GM21786 (cell line): ENCODE data around the gene MAB21L3.

Experiments used
- ATAC-seq: cut with Tn5 transposase; IDR thresholded peaks from one replicate; pipeline ENCODE4 v1.9.1; 2021; ENCODE audit not compliant: unreplicated experiment

Gene MAB21L3

DNA sequence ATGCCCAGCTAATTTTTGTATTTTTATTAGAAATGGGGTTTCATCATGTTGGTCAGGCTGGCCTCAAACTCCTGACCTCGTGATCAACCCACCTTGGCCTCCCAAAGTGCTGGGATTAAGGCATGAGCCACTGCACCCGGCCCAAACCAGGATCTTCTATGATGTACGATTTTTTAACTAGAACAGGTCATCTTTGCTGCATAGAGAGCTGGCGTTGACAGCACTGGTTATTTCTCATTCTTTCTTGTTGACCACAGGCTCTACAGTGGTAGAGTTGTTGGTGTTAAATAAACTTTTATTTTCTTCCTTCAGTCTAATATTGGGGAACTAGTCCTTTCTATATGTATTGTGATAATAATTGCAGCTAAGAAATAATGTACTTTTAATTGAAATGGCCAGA lies 3.8 kb upstream of the MAB21L3 start:
- no peak for ATAC-seq

DNA sequence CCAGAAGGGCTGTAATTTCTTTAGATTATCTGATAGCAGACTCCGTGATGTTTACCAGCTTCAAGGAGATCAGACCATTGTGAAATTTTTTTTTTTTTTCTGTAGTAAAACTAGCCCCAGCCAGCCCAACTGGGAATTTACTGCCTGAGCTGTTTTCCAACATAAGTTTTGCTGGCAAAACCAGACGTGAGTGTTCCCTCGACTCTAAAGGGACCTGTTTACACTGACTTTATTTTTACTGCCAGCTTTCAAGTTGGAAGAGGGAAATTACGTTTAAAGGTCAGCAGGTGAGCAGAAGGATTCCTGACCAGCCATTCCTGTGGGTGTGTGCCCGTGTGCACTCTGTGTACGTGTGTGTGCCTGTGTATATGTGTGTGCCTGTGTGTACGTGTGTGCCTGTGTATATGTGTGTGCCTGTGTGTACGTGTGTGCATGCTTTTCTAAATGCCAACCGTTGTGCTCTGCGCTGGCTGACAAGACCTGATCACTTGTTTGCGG lies 374 bp downstream of the MAB21L3 start:
- no peak for ATAC-seq

DNA sequence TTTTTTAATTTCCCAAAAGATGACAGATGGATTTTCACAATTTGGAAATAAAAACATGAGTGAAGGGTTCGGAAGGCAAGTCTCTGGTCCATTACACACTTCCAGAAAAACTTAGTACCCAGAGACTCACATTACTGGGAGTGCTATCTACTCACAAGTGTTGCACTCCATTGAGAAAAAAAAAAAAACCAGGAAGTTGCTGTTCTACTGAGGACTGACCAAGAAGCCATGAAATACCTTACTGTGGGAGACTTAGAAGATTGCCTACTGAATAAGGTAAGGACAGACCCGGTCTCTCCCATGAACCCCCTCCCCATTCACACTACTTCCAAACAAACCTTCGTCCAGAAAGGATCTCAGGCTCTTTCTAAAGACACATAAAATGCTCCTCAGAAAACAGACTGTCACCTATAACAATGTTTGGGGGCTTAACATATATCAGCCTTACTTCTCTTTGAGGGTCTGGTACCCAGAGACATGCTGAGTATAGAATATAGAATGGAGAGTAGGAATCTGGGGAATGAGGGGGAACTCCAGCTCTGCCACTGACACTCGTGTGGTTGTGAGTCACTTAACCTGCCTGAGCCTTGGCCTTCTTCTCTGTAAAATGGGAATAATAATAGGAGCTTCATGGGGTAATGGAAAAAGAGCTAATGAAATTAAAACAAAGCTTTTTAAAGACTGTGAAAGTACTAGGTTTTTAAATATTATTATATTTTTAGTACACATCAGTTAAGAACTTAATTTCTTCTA lies 1.4 kb downstream of the MAB21L3 start:
- ATAC-seq, result no peak

DNA sequence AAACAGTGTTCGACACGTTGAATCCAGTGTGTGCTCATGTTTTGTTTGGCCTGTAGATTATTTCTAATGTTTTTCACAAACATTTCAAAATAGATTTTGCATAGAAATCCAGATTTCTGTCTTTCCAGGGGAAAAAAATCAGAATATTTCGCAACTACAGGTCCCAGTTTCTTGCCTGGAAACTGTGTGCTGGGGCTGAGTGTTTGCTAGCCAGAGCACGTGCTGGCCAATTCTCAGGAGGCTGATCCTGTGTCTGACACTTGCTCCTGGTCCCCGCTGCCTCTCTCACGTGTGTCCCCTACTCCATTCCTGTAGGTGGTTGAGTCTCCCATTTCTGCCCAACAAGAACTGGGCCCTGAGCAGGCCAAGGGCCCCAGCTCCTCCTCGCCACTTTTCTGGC lies 2.4 kb downstream of the MAB21L3 start:
- ATAC-seq, result no peak

DNA sequence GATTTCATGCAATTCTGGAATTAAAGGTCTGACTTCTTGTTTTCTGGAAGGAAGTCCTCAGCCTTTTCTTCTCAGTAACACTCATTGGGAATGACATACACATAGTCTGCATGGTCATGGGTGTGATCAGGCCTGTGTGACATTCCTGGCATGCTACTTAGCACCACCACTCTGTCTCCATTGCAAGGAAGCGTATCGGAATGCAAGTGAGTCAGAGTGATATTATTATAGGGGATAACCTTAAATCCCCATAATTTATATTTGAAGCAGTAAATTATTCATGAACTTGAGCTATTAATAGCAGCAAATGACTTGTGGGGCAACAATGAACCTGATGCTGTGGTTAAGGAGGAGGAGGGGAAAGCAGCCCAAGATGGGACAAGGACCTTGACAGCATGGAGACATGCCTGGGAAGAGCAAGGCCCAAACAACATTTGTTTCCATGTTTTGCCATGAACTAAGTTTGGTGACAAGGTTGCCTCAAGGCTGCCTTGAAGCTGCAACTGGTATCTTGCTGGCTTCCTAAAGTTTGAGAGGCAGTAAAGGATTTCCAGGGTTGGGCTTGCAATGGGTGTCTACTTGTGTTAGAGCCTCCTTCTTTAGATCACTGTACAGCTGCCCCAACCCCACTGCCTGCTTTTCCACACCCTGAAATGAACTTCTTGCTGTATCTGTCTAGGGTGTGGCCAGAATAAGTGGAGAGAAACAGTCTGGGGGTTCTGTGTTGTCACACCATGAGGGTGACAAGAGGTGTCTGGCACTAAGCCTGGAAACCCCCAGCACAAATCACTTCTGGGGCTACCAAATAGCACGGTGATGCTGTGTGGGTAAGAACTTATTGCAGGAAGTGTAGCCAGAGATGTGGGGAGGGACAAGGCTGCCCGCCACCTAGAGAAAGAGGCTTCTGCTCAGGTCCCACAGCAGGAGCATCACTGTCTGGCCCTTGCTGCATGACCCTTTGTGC lies 4.6 kb downstream of the MAB21L3 start:
- ATAC-seq, result no peak

DNA sequence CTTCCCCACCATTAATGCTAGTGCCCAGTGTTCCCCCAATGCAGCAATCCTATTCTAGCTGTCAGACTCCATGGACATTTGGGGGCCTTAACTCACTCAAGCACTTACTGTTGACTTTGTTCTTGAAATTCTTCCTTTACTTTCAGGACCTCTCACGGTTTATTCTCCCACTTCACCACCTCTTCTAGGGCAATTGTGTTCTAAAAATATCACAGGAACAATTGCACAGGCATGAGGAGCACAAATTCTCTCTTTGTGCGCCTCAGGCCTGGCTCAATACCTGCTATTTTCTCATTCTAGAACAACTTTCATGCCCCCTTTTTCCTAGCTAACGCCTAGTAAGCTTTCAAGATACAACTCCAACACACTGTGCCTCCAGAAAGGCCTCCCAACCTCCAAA lies 7.3 kb downstream of the MAB21L3 start:
- ATAC-seq, result no peak

DNA sequence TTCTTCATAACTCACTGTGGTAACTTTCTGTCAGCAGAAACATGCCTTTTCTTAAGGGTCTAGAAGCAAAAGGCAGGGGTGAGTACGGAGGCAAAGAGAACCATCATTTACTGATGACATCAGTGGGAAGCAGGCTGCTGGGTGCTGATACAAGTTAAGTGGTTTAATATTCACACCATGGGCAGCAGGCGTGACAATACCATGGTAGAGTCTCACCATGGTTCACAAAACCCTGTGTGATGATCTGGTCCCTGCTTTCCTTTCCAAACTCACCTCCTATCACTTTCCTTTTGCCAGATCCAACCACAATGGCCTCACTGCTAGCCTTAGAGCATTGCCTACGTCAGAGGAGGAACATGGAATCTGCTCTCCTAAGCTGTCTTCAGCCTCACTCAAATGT lies 8.7 kb downstream of the MAB21L3 start:
- ATAC-seq, result no peak

DNA sequence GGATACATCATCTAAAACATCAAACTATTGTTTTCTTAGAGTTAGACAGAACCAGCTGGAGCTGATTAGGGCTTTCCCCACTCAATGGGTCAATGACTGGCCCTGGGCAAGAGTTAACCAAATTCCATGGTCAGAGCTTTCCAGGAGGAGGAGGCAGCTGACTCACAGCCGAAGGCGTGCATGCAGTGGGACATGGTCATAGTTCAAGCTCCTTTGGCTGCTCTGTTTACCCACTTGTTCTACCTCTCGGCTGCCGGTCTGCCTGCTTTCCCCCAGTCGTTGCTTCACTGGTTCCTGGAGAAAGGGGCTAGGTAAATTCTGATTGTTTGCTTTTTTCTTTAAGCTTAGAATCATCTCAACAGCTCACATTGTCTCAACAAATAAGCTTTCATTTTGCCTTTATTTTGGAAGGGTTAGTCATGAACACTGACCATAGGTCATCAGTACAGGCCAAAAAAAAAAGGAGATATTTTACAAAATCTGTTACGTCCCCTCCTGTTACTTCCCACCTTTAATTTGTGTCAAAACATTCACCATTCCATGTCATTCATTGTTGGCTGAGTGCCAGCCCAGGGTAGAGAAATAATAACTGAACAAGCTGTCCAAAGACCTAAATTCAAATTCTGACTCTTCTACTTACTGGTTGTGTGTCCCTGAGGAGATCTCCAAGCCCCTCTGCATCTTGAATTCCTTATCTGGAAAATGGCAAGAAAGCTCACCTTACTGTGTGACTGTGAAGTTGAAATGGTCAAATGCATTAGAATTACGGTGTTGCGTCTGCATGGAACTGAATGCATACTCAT lies 12.0 kb downstream of the MAB21L3 start:
- no peak for ATAC-seq

DNA sequence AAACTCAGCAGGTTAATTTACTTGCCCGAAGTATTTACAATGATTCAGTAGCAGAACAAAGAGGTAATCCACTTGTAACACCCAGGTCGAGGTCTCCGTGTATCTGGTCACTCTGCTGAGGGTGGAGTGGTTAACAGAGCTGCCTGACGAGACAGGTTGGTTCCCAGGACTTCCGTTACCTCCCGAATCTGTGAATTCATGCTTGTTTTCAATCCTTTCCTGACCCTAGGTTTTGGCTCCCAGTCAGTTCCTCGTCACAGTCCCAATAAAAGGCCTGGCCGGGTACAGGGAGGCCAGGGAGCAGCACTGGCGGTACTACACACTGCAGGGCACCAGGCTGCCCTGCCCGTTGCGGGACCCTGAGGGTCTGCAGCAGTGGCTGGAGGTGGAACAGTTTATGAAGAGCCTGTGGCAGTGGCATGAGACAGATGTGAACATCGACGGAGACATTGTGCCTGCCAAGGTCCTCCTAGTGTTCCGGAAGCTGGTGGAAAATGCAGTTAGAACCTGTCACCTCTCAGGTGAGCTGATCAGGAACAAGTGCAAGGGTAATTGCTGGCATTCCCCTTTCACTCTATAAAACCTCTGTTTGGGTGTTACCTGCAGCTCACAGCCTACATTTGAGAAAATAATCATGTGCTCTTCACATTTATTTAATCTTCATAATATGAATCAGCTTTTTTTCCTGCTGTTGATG lies 12.8 kb downstream of the MAB21L3 start:
- no peak for ATAC-seq

DNA sequence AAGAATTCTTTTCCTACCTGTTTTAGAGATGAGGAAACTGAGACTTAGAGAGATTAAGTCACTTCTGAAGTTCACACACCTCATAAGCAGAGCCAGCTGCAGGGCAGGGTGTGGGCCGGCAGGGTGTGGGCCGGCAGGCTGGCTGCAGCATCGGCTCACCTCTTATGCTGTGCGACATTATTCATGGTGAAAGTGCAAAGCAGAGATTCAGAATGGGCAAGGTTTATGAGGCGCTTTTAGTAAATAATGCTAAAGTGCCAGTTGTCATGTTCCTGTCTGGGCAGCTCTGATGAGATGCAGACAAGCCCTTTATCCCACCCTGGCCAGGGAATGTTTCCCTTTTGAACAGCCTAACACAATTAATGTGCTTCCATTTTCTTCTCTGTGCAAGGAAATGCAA lies 14.6 kb downstream of the MAB21L3 start:
- ATAC-seq, result no peak

DNA sequence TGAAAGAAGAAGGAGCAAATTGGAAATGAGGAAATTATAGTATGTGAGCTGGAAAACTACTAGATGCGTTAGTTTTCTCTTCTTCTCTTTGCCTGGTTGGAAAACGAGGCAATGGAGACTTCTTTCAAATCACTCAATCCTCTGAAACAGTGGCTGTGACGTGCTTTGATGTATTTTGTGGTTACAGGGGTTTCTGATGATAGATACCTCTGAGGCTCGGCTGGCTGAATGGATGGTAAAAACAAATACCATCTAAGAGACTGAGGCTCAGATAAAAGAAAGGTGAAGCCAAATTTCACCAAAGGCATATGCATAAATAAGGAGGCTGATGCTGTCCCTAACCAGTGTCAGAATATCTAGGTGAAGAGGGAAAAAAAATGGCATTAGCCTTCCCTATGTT lies 15.1 kb downstream of the MAB21L3 start:
- no peak for ATAC-seq

DNA sequence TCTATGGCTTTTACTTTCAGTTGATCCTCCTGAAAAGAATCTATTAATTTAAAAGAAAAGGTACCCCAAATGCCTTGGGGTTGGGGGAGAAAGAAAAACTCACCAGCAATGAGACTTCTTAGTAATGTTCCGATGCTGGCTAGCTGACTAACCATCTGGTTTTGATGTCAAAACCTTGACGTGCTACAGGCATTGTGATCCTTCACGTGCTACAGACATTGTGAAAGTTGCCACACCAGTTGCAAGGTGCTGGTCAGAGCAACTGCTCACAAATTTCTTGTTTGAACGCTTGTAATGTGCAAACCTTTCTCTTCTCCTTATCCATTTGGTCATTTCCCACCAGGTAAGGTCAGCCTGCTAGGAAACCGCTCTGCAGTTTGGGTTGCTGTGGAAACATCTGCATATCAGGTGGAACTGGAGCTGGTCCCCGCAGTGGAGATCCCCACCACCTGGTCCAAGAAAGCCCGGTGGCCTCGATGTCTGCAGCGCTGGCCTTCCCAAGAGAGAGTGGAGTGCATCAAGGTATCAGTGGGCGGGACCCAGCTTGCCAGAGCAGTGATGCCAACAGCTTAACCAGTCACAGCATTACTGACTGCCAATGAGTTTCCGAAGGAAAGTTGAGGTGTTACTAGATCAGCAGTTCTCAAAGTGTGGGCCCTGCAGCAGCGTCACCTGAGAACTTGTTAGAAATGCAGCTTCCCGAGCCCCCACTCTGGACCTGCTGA lies 16.1 kb downstream of the MAB21L3 start:
- no peak for ATAC-seq

DNA sequence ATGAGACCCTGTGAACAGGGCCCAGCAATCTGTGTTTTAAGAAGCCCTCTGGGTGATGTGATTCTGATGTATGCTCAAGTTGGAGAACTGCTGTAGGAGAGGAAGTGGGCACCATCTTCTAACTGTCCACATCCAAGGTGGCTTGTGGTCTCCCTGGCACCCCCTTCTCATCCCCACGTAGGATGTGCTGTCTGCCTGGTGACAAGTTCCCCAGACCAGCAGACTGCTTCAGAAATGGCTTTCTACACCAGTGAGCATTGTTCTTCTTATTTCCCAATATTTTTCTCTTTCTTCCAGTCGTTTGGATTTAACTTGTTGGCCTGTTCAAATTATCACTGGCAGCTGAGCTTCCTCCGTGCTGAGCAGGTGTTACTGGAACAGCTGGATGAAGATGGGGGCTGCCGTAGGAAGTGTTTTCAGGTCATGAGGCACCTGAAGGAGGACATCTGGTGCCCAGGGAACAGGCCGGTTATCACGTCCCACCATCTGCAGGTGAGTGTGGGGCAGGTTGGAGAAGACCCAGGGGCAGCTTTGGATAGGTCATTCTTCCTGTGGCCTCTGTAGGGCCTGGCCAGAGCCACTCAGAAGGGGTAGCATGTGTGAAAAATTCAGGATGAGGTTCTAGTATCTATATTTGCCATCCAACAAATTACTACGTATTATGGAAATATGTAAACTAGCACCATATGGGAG lies 16.8 kb downstream of the MAB21L3 start:
- ATAC-seq, result no peak

DNA sequence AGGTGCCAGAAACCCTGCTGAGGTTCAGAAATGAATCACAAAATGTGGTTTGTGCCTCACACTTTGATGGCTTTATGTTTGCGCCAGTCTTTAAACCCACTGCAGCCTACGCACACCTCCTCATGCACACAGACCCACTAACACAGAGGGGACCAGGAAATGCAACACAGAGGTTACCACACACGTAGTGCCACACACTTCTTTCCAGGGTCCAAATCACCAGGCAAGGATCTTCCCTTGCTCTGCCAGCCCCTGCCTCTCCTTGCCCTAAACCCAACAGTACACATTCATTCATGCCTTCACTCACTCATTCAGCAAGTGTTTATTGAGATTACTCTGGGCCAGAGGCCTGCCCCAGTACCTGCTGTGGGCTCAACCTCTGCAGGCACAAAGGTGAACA lies 17.5 kb downstream of the MAB21L3 start:
- ATAC-seq, result no peak

DNA sequence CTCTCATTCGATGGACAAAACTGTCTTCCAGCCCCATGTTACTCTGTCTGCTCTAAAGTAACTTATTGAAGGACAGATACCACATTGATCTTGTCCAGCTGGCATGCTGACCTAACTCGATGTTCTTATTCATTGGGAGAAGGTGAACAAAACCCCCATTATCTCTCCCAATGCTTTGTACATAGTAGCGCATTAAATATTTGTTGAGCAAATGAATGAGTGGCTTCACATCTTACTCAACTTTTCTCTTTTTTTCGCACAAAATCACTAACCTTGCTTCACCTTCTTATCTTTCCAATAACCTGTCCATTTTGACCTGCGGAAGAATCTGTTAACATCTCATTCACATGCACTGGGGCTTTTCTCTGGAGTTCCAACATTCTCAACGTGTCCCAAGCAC lies 18.3 kb downstream of the MAB21L3 start:
- no peak for ATAC-seq

DNA sequence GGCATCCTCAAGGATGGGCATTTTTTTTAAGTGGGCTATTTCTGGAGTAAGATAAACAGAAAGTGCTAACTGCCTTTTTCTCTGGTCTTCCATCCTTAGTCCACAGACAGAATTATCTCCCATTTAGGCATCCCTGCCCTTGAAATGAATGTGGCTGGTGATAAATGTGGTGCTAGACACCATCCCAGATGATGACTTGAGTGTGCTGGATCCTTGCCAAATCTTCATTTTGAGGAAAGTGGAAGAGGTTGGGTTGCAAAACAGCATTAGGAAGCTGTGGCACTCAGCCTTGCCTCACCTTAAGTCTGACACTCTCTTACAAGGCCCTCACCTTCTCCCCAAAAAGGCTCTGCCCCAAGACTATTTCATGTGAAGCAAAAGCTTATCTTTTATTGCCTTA lies 19.2 kb downstream of the MAB21L3 start:
- no peak for ATAC-seq

DNA sequence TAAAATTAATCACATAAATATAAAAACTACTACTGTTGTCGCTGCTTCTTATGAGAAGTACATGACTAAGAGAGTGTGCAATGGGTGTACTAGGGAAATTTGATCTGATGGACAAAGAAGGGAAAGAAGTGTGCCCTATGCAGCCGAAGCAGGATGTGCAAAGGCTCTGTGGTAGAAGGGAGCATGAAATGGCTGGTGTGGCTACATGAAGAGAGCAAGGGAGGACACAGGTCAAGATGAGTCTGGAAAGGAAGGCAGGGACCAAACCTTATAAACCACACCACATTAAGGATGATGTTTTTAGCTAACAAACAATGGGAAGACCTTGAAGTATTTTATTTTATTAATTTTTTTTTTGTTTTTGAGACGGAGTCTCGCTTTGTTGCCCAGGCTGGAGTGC lies 20.0 kb downstream of the MAB21L3 start:
- no peak for ATAC-seq

DNA sequence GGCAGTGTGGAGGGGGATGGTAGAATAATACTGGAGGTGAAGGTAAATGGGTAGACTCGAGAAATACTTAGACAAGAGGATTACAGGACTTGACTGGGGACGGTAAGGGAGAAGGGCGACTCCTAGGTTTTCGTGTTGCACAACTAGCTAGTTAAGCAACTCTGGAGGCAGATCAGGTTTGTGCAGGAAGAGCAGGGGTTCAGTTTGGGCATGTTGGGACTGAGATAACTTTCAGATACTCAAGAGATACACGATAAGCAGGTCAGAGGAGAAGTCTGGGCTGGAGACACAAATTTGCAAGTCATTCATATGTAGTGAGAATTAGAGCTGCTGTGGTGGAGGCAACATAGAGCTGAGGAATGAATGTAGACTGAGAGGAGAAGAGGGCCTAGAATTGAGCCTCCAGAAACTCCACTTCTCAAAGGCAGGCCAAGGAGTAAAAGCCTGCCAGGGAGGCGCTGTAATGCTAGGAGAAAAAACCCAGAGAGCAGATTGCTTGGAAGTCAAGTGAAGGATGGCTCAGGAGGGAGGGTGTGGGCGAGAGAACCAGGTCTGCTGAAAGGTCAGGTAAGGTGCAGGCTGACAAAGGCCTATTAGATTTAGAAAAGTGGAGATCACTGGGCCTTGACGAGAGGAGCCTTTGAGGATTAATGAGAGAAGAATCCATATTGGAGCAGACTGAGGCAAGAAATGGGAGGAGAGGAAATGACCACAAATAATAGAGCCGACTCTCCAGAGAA lies 20.8 kb downstream of the MAB21L3 start:
- no peak for ATAC-seq
